Spleen (tissue), 11 donors: Measurements from ENCODE around the gene WDR3. TPM values are rescaled to one million over a fixed set of nuclear protein-coding genes. Genes with fewer than 3 reads are reported as not detected.
A peak's percentile ranks its signal among the peaks of the same experiment; 100 is the strongest.

Source experiments
- DNase-seq: peaks from one replicate; pipeline ENCODE4 v3.0.0-alpha.2; 2020
- H3K27ac ChIP-seq, 8 donors: fragments of 200-600 bp; sonication (generic) in 7 of 8; 1 replicate in 4 of 8; 2 replicates in 4 of 8; pipeline versions ENCODE4 v1.5.0 to v1.8.0; 2016 to 2021; ENCODE audit warnings: inconsistent platforms in 4 of 8, mild to moderate bottlenecking in 4 of 8, moderate library complexity in 1 of 8
- H3K27me3 ChIP-seq, 7 donors: fragments of 200-600 bp; sonication (generic) in 6 of 7; replicated peaks in 1 of 7; 1 replicate in 4 of 7; 2 replicates in 3 of 7; pipeline versions ENCODE4 v1.5.0 to v1.8.0; 2016 to 2021; ENCODE audit warnings: inconsistent platforms in 3 of 7, mild to moderate bottlenecking in 1 of 7
- H3K36me3 ChIP-seq, 6 donors: fragments of 200-600 bp; sonication (generic) in 5 of 6; 1 replicate in 4 of 6; 2 replicates in 2 of 6; pipeline versions ENCODE4 v1.5.0 to v1.8.0; 2016 to 2021; ENCODE audit warnings: inconsistent platforms in 2 of 6
- H3K4me1 ChIP-seq, 6 donors: fragments of 200-600 bp; sonication (generic) in 5 of 6; 1 replicate in 3 of 6; 2 replicates in 3 of 6; pipeline versions ENCODE4 v1.5.0 to v1.8.0; 2016 to 2021; ENCODE audit warnings: inconsistent platforms in 3 of 6
- H3K4me3 ChIP-seq, 8 donors: fragments of 200-600 bp; sonication (generic) in 7 of 8; 1 replicate in 4 of 8; 2 replicates in 4 of 8; pipeline versions ENCODE4 v1.5.0 to v1.8.0; 2016 to 2021; ENCODE audit warnings: inconsistent platforms in 4 of 8, mild to moderate bottlenecking in 4 of 8, moderate library complexity in 2 of 8
- H3K9me3 ChIP-seq, 8 donors: fragments of 200-600 bp; sonication (generic) in 7 of 8; 1 replicate in 4 of 8; 2 replicates in 4 of 8; pipeline versions ENCODE4 v1.5.0 to v1.8.0; 2016 to 2021; ENCODE audit warnings: inconsistent platforms in 4 of 8
- CTCF ChIP-seq, 11 experiments: fragments of 200-600 bp in 7 of 11; fragments of 450-650 bp in 4 of 11; sonication (generic) in 4 of 11; IDR thresholded peaks in 8 of 11; conservative IDR thresholded peaks in 3 of 11; 1 replicate in 7 of 11; 2 replicates in 4 of 11; pipeline versions ENCODE4 v1.4.0 to v1.8.0; 2016 to 2021; ENCODE audit warnings: antibody characterized with exemption in 11 of 11, inconsistent platforms in 4 of 11, mild to moderate bottlenecking in 1 of 11
- POLR2A ChIP-seq, 3 donors: fragments of 450-650 bp; IDR thresholded peaks; one replicate each; pipeline ENCODE4 v1.5.1; 2017; ENCODE audit warnings: antibody characterized with exemption in 3 of 3, mild to moderate bottlenecking in 1 of 3
- POLR2AphosphoS5 ChIP-seq, 3 donors: sonication (generic); formaldehyde crosslinking; IDR thresholded peaks; one replicate each; pipeline ENCODE4 v1.5.1; 2017; ENCODE audit warnings: antibody characterized with exemption in 3 of 3
- whole genome bisulfite sequencing, 5 donors: extraction: QIAGEN DNeasy Blood & Tissue Kit in 3 of 5; methylation state at CpG; one replicate each; pipeline versions ENCODE4 v1.1.5 to v1.1.7; 2013 to 2018; 5-methylcytosine and 5-hydroxymethylcytosine counted together
- intact Hi-C: fragments of 100-400 bp; cut with DNase I; formaldehyde crosslinking; loops from one replicate; pipeline ENCODE4 v1.15.0; 2023; ENCODE audit warnings: low total_unique reads
- polyA plus RNA-seq, 3 donors: library from polyadenylated mRNA; stranded (reverse); fragments of 200-250 nt; gene quantifications; one replicate each; pipeline ENCODE4 v1.2.1, GENCODE V29; 2013
- total RNA-seq, 7 donors: library from RNA; depleted of rRNA in 3 of 7; stranded (reverse); fragments of >200 nt in 3 of 7; fragmentation: NEBNext Ultra II Directional in 4 of 7; extraction: Animal tissue kit (Norgen Biotek cat#: 25700) in 4 of 7; gene quantifications; one replicate each; pipeline versions ENCODE4 v1.1.0 to v1.2.1, GENCODE V29; 2016 to 2021
- donor health status: healthy with polysubstance abuse.
- donor health status: DM: no; HTN: no; CAD: no; lungs with moderate emphysema.
- donor health status: DM: no; HTN: no; CAD: no.
- donor health status: Bipolar disorder and iron deficiency.
- donor health status: healthy.
- donor health status: DM: no; HTN: no; CAD: no.
- donor health status: DM: yes; HTN: yes; CAD: no.

WDR3 gene
- total and polyA plus RNA-seq, 10 donors = 2.6 to 25.2 (median 11.2) TPM

DNA sequence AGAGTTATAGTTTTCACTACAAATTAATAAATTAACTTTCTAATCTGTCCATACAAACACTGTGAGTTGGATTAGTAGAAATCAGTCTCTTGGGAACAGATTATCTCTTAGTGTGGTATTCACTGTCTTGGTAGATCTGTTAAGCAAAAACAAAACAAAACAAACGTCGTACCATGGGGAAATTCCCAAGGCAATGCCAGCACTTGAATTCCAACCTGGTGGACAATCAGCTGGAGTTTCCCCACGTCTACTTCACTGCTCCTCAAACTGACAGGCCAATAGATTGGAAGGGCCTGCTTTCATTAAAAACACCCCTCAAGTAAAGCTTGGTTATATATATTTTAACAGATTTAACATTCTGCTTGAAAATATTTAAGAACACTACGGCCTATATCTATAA is 32.0 kb upstream of the WDR3 start:
- WGBS, 5 donors = 73 to 81% (median 75%) methylated on average over 4 of the region's 4 CpGs
- no peak for DNase-seq
- intact Hi-C loops = loop anchor here (10.0 kb wide), 2 partner anchors 383 to 813 kb away; no protein-coding TSS in a partner anchor
- Histone ChIP-seq H3K27me3 (no peaks in the 10 kb centered on the region), H3K36me3 (peaks cover 2 to 98% (median 53%) of the 10 kb centered on the region in 6 donors), H3K4me3 (no peak overlapping the region), H3K4me1 (no peaks in the 10 kb centered on the region), H3K27ac (no peak overlapping the region), H3K9me3 (no peaks in the 10 kb centered on the region)
- TF ChIP-seq POLR2A (IDR thresholded peaks at IDR 0.05) = no peak
- no peak for TF ChIP-seq CTCF (IDR thresholded peaks at IDR 0.05 in 8 of 11, conservative IDR thresholded peaks at IDR 0.05 in 3 of 11)

DNA sequence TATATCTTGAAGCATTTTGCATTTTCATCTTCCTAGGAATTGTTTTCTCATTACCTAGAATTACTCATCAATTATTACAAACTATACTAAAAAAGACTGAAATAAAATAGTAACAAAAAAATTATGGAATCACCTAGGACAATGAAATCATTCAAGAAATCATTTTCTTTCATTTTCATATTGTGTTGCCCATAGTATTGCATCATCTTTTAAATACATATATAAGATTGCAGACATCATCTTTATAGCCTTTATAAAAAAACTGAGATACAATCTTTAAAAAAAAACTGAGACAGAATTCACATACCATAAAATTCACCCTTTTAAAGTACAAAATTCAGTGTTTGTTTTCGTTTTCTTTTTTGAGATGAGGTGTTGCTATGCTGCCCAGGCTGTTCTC is 29.7 kb upstream of the WDR3 start:
- Histone ChIP-seq H3K27ac (no peak overlapping the region), H3K36me3 (peaks cover 2 to 100% (median 65%) of the 10 kb centered on the region in 6 donors), H3K9me3 (no peaks in the 10 kb centered on the region), H3K27me3 (no peaks in the 10 kb centered on the region), H3K4me3 (no peak overlapping the region), H3K4me1 (no peaks in the 10 kb centered on the region)
- intact Hi-C loops = loop anchor here (10.0 kb wide), 2 partner anchors 385 to 815 kb away; no protein-coding TSS in a partner anchor
- WGBS, 5 donors = 96 to 100% (median 98%) methylated on average over 1 of the region's 1 CpG
- no peak for TF ChIP-seq POLR2AphosphoS5 (IDR thresholded peaks at IDR 0.05)
- TF ChIP-seq CTCF (IDR thresholded peaks at IDR 0.05 in 8 of 11, conservative IDR thresholded peaks at IDR 0.05 in 3 of 11) = no peak
- TF ChIP-seq POLR2A (IDR thresholded peaks at IDR 0.05) = no peak
- DNase-seq = no peak

DNA sequence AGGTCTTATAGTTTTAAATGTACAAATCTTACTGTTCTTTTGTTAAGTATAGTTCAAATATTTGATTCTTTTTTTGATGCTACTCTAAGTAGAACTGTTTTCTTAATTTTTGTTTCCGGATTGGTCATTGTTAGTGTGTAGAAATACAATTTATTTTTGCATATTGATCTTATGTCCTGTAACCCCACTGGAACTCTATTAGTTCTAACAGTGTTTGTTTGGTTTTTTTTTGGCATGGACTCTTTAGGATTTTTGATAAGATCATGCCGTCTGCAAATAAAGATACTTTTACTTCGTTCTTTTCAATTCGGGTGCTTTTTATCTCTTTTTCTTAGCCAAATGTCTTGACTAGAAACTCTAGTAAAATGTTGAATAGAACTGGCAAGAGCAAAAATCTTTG is 26.6 kb upstream of the WDR3 start:
- no peak for TF ChIP-seq POLR2AphosphoS5 (IDR thresholded peaks at IDR 0.05)
- Histone ChIP-seq H3K27me3 (no peaks in the 10 kb centered on the region), H3K36me3 (peaks cover 7 to 100% (median 61%) of the 10 kb centered on the region in 6 donors), H3K4me1 (no peaks in the 10 kb centered on the region), H3K9me3 (no peaks in the 10 kb centered on the region), H3K4me3 (no peak overlapping the region), H3K27ac (no peak overlapping the region)
- 93 to 99% (median 97%) methylated on average over 4 of the region's 4 CpGs for WGBS, 5 donors
- intact Hi-C loops = no loop called here
- no peak for DNase-seq

GRCh38 chr1:117904485-117904884 is 25.1 kb upstream of the WDR3 start:
- TF ChIP-seq POLR2AphosphoS5 (IDR thresholded peaks at IDR 0.05) (no peak), POLR2A (IDR thresholded peaks at IDR 0.05) (no peak), CTCF (IDR thresholded peaks at IDR 0.05 in 8 of 11, conservative IDR thresholded peaks at IDR 0.05 in 3 of 11) (no peak)
- peaks cover 5 to 100% (median 56%) of the 10 kb centered on the region in 6 donors for H3K36me3 ChIP-seq
- peak overlapping the region in 2 of 8 donors; percentile 18 to 49 for H3K27ac ChIP-seq
- WGBS, 5 donors = 95 to 99% (median 97%) methylated on average over 3 of the region's 3 CpGs
- no peaks in the 10 kb centered on the region for H3K9me3 ChIP-seq
- no peak for DNase-seq
- no peaks in the 10 kb centered on the region for H3K27me3 ChIP-seq
- H3K4me1 ChIP-seq = no peaks in the 10 kb centered on the region
- intact Hi-C loops = no loop called here
- H3K4me3 ChIP-seq = no peak overlapping the region

- 80 to 90% (median 85%) methylated on average over 2 of the region's 2 CpGs for WGBS, 5 donors
- Histone ChIP-seq H3K27ac (peak overlapping the region in 5 of 8 donors; percentile 5 to 50 (median 46)), H3K36me3 (peaks cover 5 to 100% (median 59%) of the 10 kb centered on the region in 6 donors), H3K4me1 (no peaks in the 10 kb centered on the region), H3K27me3 (no peaks in the 10 kb centered on the region), H3K9me3 (no peaks in the 10 kb centered on the region), H3K4me3 (no peak overlapping the region)
- intact Hi-C loops = no loop called here
- TF ChIP-seq CTCF (IDR thresholded peaks at IDR 0.05 in 8 of 11, conservative IDR thresholded peaks at IDR 0.05 in 3 of 11) (no peak), POLR2AphosphoS5 (IDR thresholded peaks at IDR 0.05) (no peak), POLR2A (IDR thresholded peaks at IDR 0.05) (no peak)
- DNase-seq = no peak
Observed at GRCh38 chr1:117905019-117905418, 24.5 kb upstream of the WDR3 start.
